H9 (cell line): ENCODE results near the gene XRCC6. TPM values are rescaled to one million over a fixed set of nuclear protein-coding genes. Genes with fewer than 3 reads are reported as not detected.

Experiments
- DNase-seq: peaks from one replicate; pipeline ENCODE4 v3.0.0-alpha.2; 2017
- H2AFZ ChIP-seq: one replicate; pipeline ENCODE4 v1.6.1; 2013; ENCODE audit warnings: mild to moderate bottlenecking, low read length, control low read depth, moderate library complexity
- H2AK5ac ChIP-seq: 2 replicates; pipeline ENCODE4 v1.6.1; 2013; ENCODE audit warnings: low read length, control low read depth, mixed read lengths; ENCODE audit not compliant: insufficient read length
- H2BK120ac ChIP-seq: one replicate; pipeline ENCODE4 v1.6.1; 2013; ENCODE audit warnings: low read depth, mild to moderate bottlenecking, low read length, control low read depth, inconsistent platforms; ENCODE audit not compliant: poor library complexity, severe bottlenecking
- H2BK12ac ChIP-seq: 2 replicates; pipeline ENCODE4 v1.6.1; 2013; ENCODE audit warnings: low read length, control low read depth, mixed read lengths, low read depth; ENCODE audit not compliant: insufficient read length
- H2BK15ac ChIP-seq: 2 replicates; pipeline ENCODE4 v1.6.1; 2013; ENCODE audit warnings: low read depth, low read length, control low read depth
- H2BK20ac ChIP-seq: one replicate; pipeline ENCODE4 v1.6.1; 2013; ENCODE audit warnings: low read depth, mild to moderate bottlenecking, low read length, control low read depth, inconsistent platforms; ENCODE audit not compliant: poor library complexity, severe bottlenecking
- H2BK5ac ChIP-seq: 2 replicates; pipeline ENCODE4 v1.6.1; 2013; ENCODE audit warnings: low read length, control low read depth, mixed read lengths; ENCODE audit not compliant: insufficient read length
- H3K14ac ChIP-seq: 2 replicates; pipeline ENCODE4 v1.6.1; 2013; ENCODE audit warnings: low read length, control low read depth; ENCODE audit not compliant: insufficient read depth
- H3K18ac ChIP-seq: 2 replicates; pipeline ENCODE4 v1.6.1; 2013; ENCODE audit warnings: low read depth, mild to moderate bottlenecking, mixed read lengths, low read length, control low read depth; ENCODE audit not compliant: insufficient read length
- H3K23ac ChIP-seq: 2 replicates; pipeline ENCODE4 v1.6.1; 2013; ENCODE audit warnings: low read length, control low read depth, mixed read lengths, low read depth; ENCODE audit not compliant: insufficient read length
- H3K23me2 ChIP-seq: 2 replicates; pipeline ENCODE4 v1.6.1; 2013; ENCODE audit warnings: low read depth, mild to moderate bottlenecking, mixed read lengths, low read length, control low read depth; ENCODE audit not compliant: insufficient read length, poor library complexity, severe bottlenecking
- H3K27ac ChIP-seq: 2 replicates; pipeline ENCODE4 v1.5.1; 2013; ENCODE audit warnings: low read length, control low read depth, mixed read lengths, low read depth; ENCODE audit not compliant: insufficient read length
- H3K27me3 ChIP-seq: 2 replicates; pipeline ENCODE4 v1.6.1; 2013; ENCODE audit warnings: low read length, control low read depth, inconsistent platforms; ENCODE audit not compliant: insufficient read depth
- H3K4ac ChIP-seq: 2 replicates; pipeline ENCODE4 v1.6.1; 2013; ENCODE audit warnings: low read depth, mild to moderate bottlenecking, control low read depth, inconsistent platforms, low read length, moderate library complexity
- H3K4me1 ChIP-seq: 2 replicates; pipeline ENCODE4 v1.6.1; 2013; ENCODE audit warnings: low read length, control low read depth, inconsistent platforms; ENCODE audit not compliant: insufficient read depth
- H3K4me2 ChIP-seq: 2 replicates; pipeline ENCODE4 v1.6.1; 2013; ENCODE audit warnings: low read length, control low read depth, mixed read lengths; ENCODE audit not compliant: insufficient read length, insufficient read depth
- H3K56ac ChIP-seq: 2 replicates; pipeline ENCODE4 v1.6.1; 2013; ENCODE audit warnings: low read depth, mild to moderate bottlenecking, mixed read lengths, low read length, control low read depth; ENCODE audit not compliant: insufficient read length
- H3K79me1 ChIP-seq: 2 replicates; pipeline ENCODE4 v1.6.1; 2013; ENCODE audit warnings: low read depth, mild to moderate bottlenecking, moderate library complexity, low read length, control low read depth, inconsistent platforms; ENCODE audit not compliant: insufficient read depth, poor library complexity, severe bottlenecking
- H3K79me2 ChIP-seq: 2 replicates; pipeline ENCODE4 v1.6.1; 2013; ENCODE audit warnings: low read length, control low read depth, inconsistent platforms; ENCODE audit not compliant: insufficient read depth
- H3K9ac ChIP-seq: 2 replicates; pipeline ENCODE4 v1.6.1; 2013; ENCODE audit warnings: low read length, control low read depth, mixed read lengths; ENCODE audit not compliant: insufficient read length; ENCODE audit errors: extremely low read depth
- H3K9me3 ChIP-seq: one replicate; pipeline ENCODE4 v1.6.1; 2013; ENCODE audit warnings: low read depth, low read length, inconsistent platforms; ENCODE audit not compliant: control insufficient read depth
- H3T11ph ChIP-seq: one replicate; pipeline ENCODE4 v1.6.1; 2013; ENCODE audit warnings: mild to moderate bottlenecking, low read length, control low read depth, inconsistent platforms
- H4K20me1 ChIP-seq: one replicate; pipeline ENCODE4 v1.6.1; 2013; ENCODE audit not compliant: control insufficient read depth, insufficient read length, insufficient read depth
- H4K5ac ChIP-seq: 2 replicates; pipeline ENCODE4 v1.6.1; 2013; ENCODE audit warnings: low read depth, mild to moderate bottlenecking, mixed read lengths, low read length, control low read depth; ENCODE audit not compliant: insufficient read length
- H4K8ac ChIP-seq: replicated peaks from 2 replicates; pipeline ENCODE4 v1.6.1; 2013; ENCODE audit warnings: low read length, control low read depth, mixed read lengths, low read depth; ENCODE audit not compliant: insufficient read length
- H4K91ac ChIP-seq: 2 replicates; pipeline ENCODE4 v1.6.1; 2013; ENCODE audit warnings: low read depth, mild to moderate bottlenecking, moderate library complexity, mixed read lengths, low read length, control low read depth; ENCODE audit not compliant: insufficient read length
- H3K27ac Mint-ChIP-seq, 3 experiments: 2 replicates in 2 of 3; 3 replicates in 1 of 3; pipeline ENCODE4 v1.8.0; 2020 to 2021; ENCODE audit warnings: mixed read lengths in 3 of 3, mild to moderate bottlenecking in 1 of 3, moderate library complexity in 1 of 3
- H3K27me3 Mint-ChIP-seq: 2 replicates; pipeline ENCODE4 v1.8.0; 2021; ENCODE audit warnings: low read depth, mild to moderate bottlenecking, moderate library complexity, mixed read lengths
- H3K36me3 Mint-ChIP-seq, 3 experiments: 2 replicates in 2 of 3; 3 replicates in 1 of 3; pipeline ENCODE4 v1.8.0; 2020 to 2021; ENCODE audit warnings: low read depth in 3 of 3, mixed read lengths in 3 of 3; ENCODE audit not compliant: insufficient read depth in 1 of 3
- H3K4me1 Mint-ChIP-seq, 2 experiments: 2 replicates each; pipeline ENCODE4 v1.8.0; 2020; ENCODE audit warnings: mixed read lengths in 2 of 2
- H3K4me3 Mint-ChIP-seq, 2 experiments: 2 replicates in 1 of 2; 3 replicates in 1 of 2; pipeline ENCODE4 v1.8.0; 2020 to 2021; ENCODE audit warnings: mild to moderate bottlenecking in 2 of 2, mixed read lengths in 2 of 2, moderate library complexity in 1 of 2
- H3K9me3 Mint-ChIP-seq, 2 experiments: 2 replicates in 1 of 2; 3 replicates in 1 of 2; pipeline ENCODE4 v1.8.0; 2020; ENCODE audit warnings: mild to moderate bottlenecking in 2 of 2, mixed read lengths in 2 of 2, moderate library complexity in 1 of 2
- WGBS: extraction: QIAGEN DNeasy Blood & Tissue Kit; methylation state at CpG from one replicate; pipeline ENCODE4 v1.1.7; 2013; ENCODE audit warnings: missing lambda C conversion rate, low lambda C conversion rate, mixed read lengths; ENCODE audit not compliant: insufficient read length; ENCODE audit errors: extremely low coverage; 5-methylcytosine and 5-hydroxymethylcytosine counted together
- total RNA-seq: library from RNA; stranded (reverse); gene quantifications from 2 replicates; pipeline ENCODE4 v1.2.1, GENCODE V29; 2021
- TF ChIP-seq, protein P1 (sequence below): fragments of 200-600 bp; sonication (generic); conservative IDR thresholded peaks from 3 replicates; pipeline ENCODE4 v1.8.0; 2021; ENCODE audit warnings: antibody characterized with exemption, mild to moderate bottlenecking

XRCC6 gene
- total RNA-seq, 1 experiment from 2014 or later, result 461 TPM

DNA sequence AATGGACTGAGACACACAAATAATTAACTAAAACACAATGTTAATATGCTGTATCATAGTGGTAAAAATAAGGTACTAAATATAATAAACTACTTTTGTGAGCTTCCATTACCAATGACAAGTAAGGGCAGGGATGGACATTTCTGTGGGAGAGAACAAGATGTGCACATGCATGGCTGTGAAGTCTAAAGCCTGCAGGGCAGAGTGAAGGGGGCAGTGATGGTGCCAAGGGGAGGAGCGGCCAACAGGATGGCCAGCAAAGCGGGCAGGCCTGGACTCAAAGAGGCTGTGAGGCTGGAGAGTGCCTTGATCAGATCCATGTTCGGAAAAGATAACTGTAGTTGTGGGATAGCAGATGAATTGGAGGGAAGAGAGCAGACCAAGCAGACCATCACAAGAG, 12.7 kb upstream of the XRCC6 start:
- no peak overlapping the region for H3K27ac Mint-ChIP-seq

More for the DNA sequence above, 12.7 kb upstream of the XRCC6 start:
- no peaks in the 10 kb centered on the region for H3K9me3 ChIP-seq
- no peaks in the 10 kb centered on the region for H3K27me3 ChIP-seq
- no peak overlapping the region for H4K5ac ChIP-seq
- no peak overlapping the region for H3K4me3 Mint-ChIP-seq
- H3T11ph ChIP-seq, result no peak overlapping the region
- peaks cover 11 to 28% (median 17%) of the 10 kb centered on the region in 3 experiments for H3K36me3 Mint-ChIP-seq
- H3K9ac ChIP-seq, result no peak overlapping the region
- no peaks in the 10 kb centered on the region for H3K4me1 Mint-ChIP-seq
- H3K18ac ChIP-seq, result no peak overlapping the region
- H2BK120ac ChIP-seq, result no peak overlapping the region
- no peak overlapping the region for H4K91ac ChIP-seq
- H3K14ac ChIP-seq, result no peak overlapping the region
- H4K20me1 ChIP-seq, result no peaks in the 10 kb centered on the region
- WGBS, result no CpG with 5 or more reads among the region's 3 CpGs
- H3K79me1 ChIP-seq, result no peaks in the 10 kb centered on the region
- no peak for DNase-seq
- H3K56ac ChIP-seq, result no peak overlapping the region
- no peaks in the 10 kb centered on the region for H3K4me1 ChIP-seq
- H2BK20ac ChIP-seq, result no peak overlapping the region
- H3K23ac ChIP-seq, result no peak overlapping the region
- no peak overlapping the region for H3K4me2 ChIP-seq
- no peaks in the 10 kb centered on the region for H3K23me2 ChIP-seq
- no peak overlapping the region for H2BK12ac ChIP-seq
- H2AK5ac ChIP-seq, result no peak overlapping the region
- H3K4ac ChIP-seq, result no peak overlapping the region
- H3K79me2 ChIP-seq, result no peaks in the 10 kb centered on the region
- H2BK5ac ChIP-seq, result no peak overlapping the region
- H2BK15ac ChIP-seq, result no peak overlapping the region
- H3K27me3 Mint-ChIP-seq, result no peaks in the 10 kb centered on the region
- TF ChIP-seq, protein P1, sequence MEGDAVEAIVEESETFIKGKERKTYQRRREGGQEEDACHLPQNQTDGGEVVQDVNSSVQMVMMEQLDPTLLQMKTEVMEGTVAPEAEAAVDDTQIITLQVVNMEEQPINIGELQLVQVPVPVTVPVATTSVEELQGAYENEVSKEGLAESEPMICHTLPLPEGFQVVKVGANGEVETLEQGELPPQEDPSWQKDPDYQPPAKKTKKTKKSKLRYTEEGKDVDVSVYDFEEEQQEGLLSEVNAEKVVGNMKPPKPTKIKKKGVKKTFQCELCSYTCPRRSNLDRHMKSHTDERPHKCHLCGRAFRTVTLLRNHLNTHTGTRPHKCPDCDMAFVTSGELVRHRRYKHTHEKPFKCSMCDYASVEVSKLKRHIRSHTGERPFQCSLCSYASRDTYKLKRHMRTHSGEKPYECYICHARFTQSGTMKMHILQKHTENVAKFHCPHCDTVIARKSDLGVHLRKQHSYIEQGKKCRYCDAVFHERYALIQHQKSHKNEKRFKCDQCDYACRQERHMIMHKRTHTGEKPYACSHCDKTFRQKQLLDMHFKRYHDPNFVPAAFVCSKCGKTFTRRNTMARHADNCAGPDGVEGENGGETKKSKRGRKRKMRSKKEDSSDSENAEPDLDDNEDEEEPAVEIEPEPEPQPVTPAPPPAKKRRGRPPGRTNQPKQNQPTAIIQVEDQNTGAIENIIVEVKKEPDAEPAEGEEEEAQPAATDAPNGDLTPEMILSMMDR, result no peak
- no peak overlapping the region for H4K8ac ChIP-seq
- H2AFZ ChIP-seq, result no peak overlapping the region
- no peaks in the 10 kb centered on the region for H3K9me3 Mint-ChIP-seq
- no peak overlapping the region for H3K27ac ChIP-seq
